Heart left ventricle (tissue), 13 donors: ENCODE results near the gene GTPBP6.

Experiments
- POLR2A ChIP-seq, 2 donors: fragments of 450-650 bp; IDR thresholded peaks; one replicate each; pipeline ENCODE4 v1.6.1; 2017; ENCODE audit warnings: antibody characterized with exemption in 2 of 2, mild to moderate bottlenecking in 2 of 2, moderate library complexity in 2 of 2
- TF ChIP-seq, protein P1 (sequence below), 12 donors: fragments of 200-600 bp; sonication (generic) in 4 of 12; IDR thresholded peaks; one replicate each; pipeline versions ENCODE4 v1.5.0 to v1.8.0; 2018 to 2022; ENCODE audit warnings: antibody characterized with exemption in 12 of 12, mild to moderate bottlenecking in 5 of 12
- donor health status: ischemic (EF 13 %, LVEDD 7.1; RV severe dilation, severe dysfunction).
- donor health status: DM: no; HTN: yes; CAD: no.
- donor health status: DM: no; HTN: no; CAD: no.
- donor health status: ischemic (EF 25% LVEDD 6.9; RV normal size, moderate dysfunction).
- donor health status: ischemic (EF 25% LVEDD 5.7; RV mildly dilated, moderate dysfunction).
- donor health status: ischemic (EF 35%, LVEDD 5.7; RV mildly dilated, moderate dysfunction).
- donor health status: nonischemic (EF 11% LVEDD 7.7; RV severe dilation, severe dysfunction).
- donor health status: DM: yes; HTN: yes; CAD: no.
- donor health status: PGD.
- donor health status: ischemic (EF 29% LVEDD 5.4; RV normal size, mild dysfunction).
- donor health status: nonischemic (EF 23%, LVEDD 6.1; RV moderate dilation, normal function).

DNA sequence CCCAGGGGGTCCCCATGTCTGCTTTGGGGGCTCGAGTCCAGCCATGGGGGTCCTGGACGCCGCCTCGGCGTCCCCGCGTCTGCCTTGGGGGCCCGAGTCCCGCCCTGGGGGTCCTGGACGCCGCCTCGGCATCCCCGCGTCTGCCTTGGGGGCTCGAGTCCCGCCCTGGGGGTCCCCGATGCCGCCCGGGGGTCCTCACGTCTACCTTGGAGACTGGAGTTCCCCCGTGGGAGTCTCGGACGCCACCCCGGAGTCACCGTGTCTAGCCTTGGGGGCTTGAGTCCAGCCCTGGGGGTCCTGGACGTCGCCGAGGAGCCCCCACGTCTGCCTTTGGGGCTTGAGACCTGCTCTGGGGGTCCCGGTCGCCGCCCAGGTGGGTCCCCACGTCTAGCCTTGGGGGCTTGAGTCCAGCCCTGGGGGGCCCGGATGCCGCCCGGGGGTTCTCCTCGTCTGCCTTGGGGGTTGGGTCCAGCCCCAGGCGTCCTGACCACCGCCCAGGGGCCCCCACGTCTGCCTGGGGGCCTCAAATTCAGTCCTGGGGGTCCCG lies 1.1 kb upstream of the GTPBP6 start:
- TF ChIP-seq, protein P1, sequence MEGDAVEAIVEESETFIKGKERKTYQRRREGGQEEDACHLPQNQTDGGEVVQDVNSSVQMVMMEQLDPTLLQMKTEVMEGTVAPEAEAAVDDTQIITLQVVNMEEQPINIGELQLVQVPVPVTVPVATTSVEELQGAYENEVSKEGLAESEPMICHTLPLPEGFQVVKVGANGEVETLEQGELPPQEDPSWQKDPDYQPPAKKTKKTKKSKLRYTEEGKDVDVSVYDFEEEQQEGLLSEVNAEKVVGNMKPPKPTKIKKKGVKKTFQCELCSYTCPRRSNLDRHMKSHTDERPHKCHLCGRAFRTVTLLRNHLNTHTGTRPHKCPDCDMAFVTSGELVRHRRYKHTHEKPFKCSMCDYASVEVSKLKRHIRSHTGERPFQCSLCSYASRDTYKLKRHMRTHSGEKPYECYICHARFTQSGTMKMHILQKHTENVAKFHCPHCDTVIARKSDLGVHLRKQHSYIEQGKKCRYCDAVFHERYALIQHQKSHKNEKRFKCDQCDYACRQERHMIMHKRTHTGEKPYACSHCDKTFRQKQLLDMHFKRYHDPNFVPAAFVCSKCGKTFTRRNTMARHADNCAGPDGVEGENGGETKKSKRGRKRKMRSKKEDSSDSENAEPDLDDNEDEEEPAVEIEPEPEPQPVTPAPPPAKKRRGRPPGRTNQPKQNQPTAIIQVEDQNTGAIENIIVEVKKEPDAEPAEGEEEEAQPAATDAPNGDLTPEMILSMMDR (IDR thresholded peaks at IDR 0.05) = no peak
- no peak for TF ChIP-seq POLR2A (IDR thresholded peaks at IDR 0.05)
